Astrocyte of the cerebellum (primary cell): ENCODE measurements around the gene PITPNM1.

Source experiments
- DNase-seq: peaks from one replicate; pipeline ENCODE4 v3.0.0-alpha.2; 2011; ENCODE audit warnings: low read depth
- H3K4me3 ChIP-seq: 2 replicates; pipeline ENCODE4 v1.5.1; 2011; ENCODE audit warnings: mild to moderate bottlenecking, low read depth, low read length, moderate library complexity
- CTCF ChIP-seq: IDR thresholded peaks from 2 replicates; pipeline ENCODE4 v1.5.1; 2012; ENCODE audit warnings: low read length, low read depth, moderate library complexity, mild to moderate bottlenecking; ENCODE audit errors: missing control alignments
- in situ Hi-C: cut with HindIII; loops from 2 replicates; pipeline ENCODE4 v1.10.0; 2017; ENCODE audit warnings: low sequenced_read_pairs

The PITPNM1 gene

GRCh38 chr11:67457453-67457852 lies 47.7 kb downstream of the PITPNM1 start:
- DNase-seq, result no peak
- no peak overlapping the region for H3K4me3 ChIP-seq
- TF ChIP-seq CTCF, result no peak
- in situ Hi-C loops, result no loop called here

- DNase-seq, result no peak
- in situ Hi-C loops, result no loop called here
- no peak for TF ChIP-seq CTCF
- H3K4me3 ChIP-seq, result no peak overlapping the region
Measured at GRCh38 chr11:67456068-67456705, 49.0 kb downstream of the PITPNM1 start.

- in situ Hi-C loops, result no loop called here
- H3K4me3 ChIP-seq, result no peak within 1 kb of the TSS
- TF ChIP-seq CTCF, result no peak
- no peak for DNase-seq
Measured at GRCh38 chr11:67455054-67455453, 50.1 kb downstream of the PITPNM1 start, which contains the start of gene CABP4. Gene CABP4, plus strand, starts transcription at chr11:67455354. Its CDS starts 70 bp downstream, at chr11:67455424.

- TF ChIP-seq CTCF, result no peak
- in situ Hi-C loops, result no loop called here
- H3K4me3 ChIP-seq, result no peak overlapping the region
- DNase-seq, result no peak
Measured at GRCh38 chr11:67453816-67454732, 51.1 kb downstream of the PITPNM1 start.

GRCh38 chr11:67452141-67452952 lies 52.8 kb downstream of the PITPNM1 start, which contains the start of gene GPR152:
Gene GPR152, minus strand, starts transcription at chr11:67452729. Its CDS starts 5 bp downstream, at chr11:67452724.
- in situ Hi-C loops, result no loop called here
- no peak for DNase-seq
- no peak within 1 kb of the TSS for H3K4me3 ChIP-seq
- TF ChIP-seq CTCF, result peak; percentile 9

- in situ Hi-C loops, result no loop called here
- no peak for TF ChIP-seq CTCF
Measured at GRCh38 chr11:67451658-67451976, 53.5 kb downstream of the PITPNM1 start.

More at GRCh38 chr11:67451658-67451976, 53.5 kb downstream of the PITPNM1 start:
- no peak overlapping the region for H3K4me3 ChIP-seq
- no peak for DNase-seq
